Measurements from ENCODE around the gene SLC27A3.

DNA sequence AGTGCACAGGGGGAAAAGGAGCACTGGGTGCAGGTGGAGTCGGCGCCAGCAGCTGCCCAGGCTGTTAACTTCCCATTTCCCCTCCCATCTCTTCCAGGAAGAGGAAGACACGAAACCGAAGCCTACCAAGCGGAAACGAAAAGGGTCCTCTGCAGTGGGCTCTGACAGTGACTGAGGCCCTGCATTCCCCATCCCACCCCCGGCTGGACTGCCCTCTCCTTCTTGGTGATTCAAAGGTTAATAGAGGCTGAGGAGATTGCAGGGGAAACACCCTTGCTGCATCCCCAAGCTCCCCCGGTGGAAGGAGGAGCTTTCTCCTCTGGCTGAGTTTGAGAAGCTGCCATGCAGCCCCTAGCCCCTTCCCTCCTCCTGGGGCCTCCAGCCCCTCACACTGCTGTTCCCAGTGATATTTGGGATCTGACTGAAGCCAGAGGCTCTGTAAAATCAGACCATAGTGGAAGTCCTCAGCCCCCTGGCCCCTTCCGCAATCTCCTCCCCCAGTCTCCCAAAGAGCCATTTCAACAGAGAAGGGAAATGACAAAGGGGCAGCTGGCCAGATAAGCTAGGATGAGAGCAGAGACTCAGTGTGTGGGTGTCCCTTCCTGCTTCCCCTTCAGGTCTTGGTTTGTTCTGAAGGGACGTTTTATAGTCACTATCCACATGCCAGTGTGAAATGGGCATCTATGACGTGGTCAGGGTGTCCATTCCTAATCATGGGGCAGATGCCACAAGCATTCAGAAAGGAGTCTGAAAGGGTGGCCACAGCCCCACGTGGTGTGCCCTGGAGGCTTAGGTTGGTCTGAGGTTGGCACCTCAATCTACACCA is 1.9 kb upstream of the SLC27A3 start:
- TF ChIP-seq CTCF (IDR thresholded peaks at IDR 0.05; ENCODE audit: low read depth, low read length, poor library complexity, severe bottlenecking) (no peak), EZH2phosphoT487 (IDR thresholded peaks at IDR 0.05; ENCODE audit: borderline replicate concordance, low read length) (no peak)
